ENCODE measurements around the gene STK17A.

STK17A gene

DNA sequence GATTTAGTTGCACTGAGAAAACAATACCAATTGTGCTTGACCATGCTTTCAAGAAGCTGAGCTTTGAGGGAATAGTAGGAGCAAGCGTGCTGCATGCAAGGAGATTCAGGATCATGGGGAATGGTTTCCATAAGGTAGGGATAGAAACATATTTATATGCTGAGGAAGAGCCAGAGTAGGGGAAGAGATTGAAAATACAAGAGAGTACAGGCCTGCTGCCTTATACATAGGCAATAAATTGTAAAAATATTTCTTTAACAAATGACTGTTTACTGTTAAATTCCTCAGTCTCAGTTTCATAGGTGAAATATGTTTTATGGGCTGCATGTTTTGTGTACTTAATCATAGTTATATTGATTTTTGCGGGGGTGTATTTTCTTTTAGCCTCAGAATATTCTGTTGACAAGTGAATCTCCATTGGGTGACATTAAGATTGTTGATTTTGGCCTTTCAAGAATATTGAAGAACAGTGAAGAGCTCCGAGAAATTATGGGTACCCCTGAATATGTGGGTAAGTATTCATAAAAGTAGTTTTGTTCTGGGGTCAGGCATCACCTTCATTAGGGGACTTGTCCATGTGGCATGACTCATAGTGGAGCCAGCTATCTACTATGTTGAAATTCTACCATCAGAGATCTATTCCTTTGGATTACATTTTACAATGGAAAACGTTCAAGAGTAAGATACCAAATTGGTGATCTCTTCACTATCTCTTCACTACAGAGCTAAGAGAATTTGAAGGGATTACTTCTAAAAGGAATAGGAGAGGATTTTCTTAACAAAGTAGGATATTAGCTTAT, 36.5 kb downstream of the STK17A start:
- no peak overlapping the region for H4K8ac ChIP-seq (ENCODE audit: low read depth, low read length)
- no peak overlapping the region for H3K4me2 ChIP-seq (ENCODE audit: insufficient read depth, low read length, poor library complexity, severe bottlenecking)
- H3K9me3 ChIP-seq (replicated peaks in 1 of 2; ENCODE audit: control insufficient read depth in 2 of 2, insufficient read depth in 1 of 2, low read depth in 1 of 2, low read length in 2 of 2) = peaks cover 0 to 5% of the 10 kb centered on the region in 2 donors
- no peak for DNase-seq (ENCODE audit: low spot score)
- H3K4ac ChIP-seq (ENCODE audit: low read length) = no peak overlapping the region
- H2BK15ac ChIP-seq (ENCODE audit: low read length) = no peak overlapping the region
- no peaks in the 10 kb centered on the region for H3K27me3 ChIP-seq (ENCODE audit: control insufficient read depth in 3 of 3, insufficient read depth in 3 of 3, low read depth in 1 of 3, low read length in 3 of 3)
- H2AK5ac ChIP-seq (ENCODE audit: low read depth, low read length) = no peak overlapping the region
- no peak overlapping the region for H2AFZ ChIP-seq (ENCODE audit: low read length)
- no peak overlapping the region for H3K27ac ChIP-seq (replicated peaks; ENCODE audit: low read length)
- H3K4me1 ChIP-seq (ENCODE audit: control insufficient read depth in 2 of 2, insufficient read depth in 1 of 2, low read depth in 1 of 2, low read length in 2 of 2) = peaks cover 6 to 9% of the 10 kb centered on the region in 2 donors
- H2BK12ac ChIP-seq (ENCODE audit: low read length) = no peak overlapping the region
- WGBS, 2 donors (ENCODE audit: extremely low coverage in 2 of 2, insufficient read length in 2 of 2, insufficient replicate concordance in 1 of 2) = no CpG with 5 or more reads among the region's 4 CpGs
- H3K79me1 ChIP-seq (ENCODE audit: low read depth, low read length) = no peaks in the 10 kb centered on the region
- H2BK120ac ChIP-seq (ENCODE audit: low read depth, low read length) = no peak overlapping the region
- no peak overlapping the region for H2BK5ac ChIP-seq (ENCODE audit: low read length)
- H3K23ac ChIP-seq (ENCODE audit: low read depth, low read length, poor library complexity) = no peak overlapping the region
- H3K9ac ChIP-seq (ENCODE audit: low read depth, low read length, poor library complexity) = no peak overlapping the region
- H3K4me3 ChIP-seq (ENCODE audit: low read length in 2 of 2) = no peak overlapping the region
- no peak overlapping the region for H4K91ac ChIP-seq (ENCODE audit: low read depth, low read length, poor library complexity)
- H3K36me3 ChIP-seq (replicated peaks in 1 of 2; ENCODE audit: control insufficient read depth in 2 of 2, insufficient read depth in 2 of 2, low read length in 2 of 2) = peaks cover 0 to 67% of the 10 kb centered on the region in 2 donors
- no peak overlapping the region for H3K18ac ChIP-seq (ENCODE audit: low read length)
- H3K14ac ChIP-seq (ENCODE audit: low read length) = no peak overlapping the region

DNA sequence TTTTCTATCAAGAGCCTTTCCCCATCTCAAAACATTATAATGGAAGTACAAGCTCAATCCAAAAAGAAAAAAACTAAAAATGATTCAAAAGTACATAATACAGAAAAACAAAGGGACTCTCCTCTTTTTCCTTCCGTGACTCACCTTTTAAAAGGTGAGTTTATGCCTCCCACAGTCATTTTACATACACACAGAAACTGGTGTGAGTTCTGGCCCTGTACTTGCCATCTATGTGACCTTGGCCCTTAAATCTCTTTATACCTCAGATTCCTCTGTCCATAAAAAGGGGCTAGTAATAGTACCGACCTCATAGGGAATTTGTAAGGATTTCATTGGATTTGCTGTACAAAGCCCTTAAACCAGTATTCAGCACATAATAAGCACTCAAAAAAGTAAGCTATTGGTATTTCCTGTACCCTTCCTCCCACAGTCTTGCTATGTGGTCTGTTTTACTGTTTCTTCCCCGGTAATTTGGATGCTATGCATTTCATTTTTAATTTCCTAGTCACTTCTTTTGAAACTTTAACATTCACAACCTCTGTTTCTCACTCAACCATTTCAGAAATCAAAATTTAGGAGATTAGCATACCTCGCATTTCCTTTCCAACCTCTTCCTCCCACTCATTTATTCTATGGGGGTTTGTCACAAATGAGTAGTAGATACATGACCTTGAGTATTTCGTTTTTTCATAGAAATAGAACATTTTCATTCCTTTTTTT, 39.0 kb downstream of the STK17A start:
- Histone ChIP-seq H3K9me3 (replicated peaks in 1 of 2; ENCODE audit: control insufficient read depth in 2 of 2, insufficient read depth in 1 of 2, low read depth in 1 of 2, low read length in 2 of 2) (peaks cover 0 to 4% of the 10 kb centered on the region in 2 donors), H2BK5ac (ENCODE audit: low read length) (no peak overlapping the region), H3K36me3 (replicated peaks in 1 of 2; ENCODE audit: control insufficient read depth in 2 of 2, insufficient read depth in 2 of 2, low read length in 2 of 2) (peaks cover 3 to 81% of the 10 kb centered on the region in 2 donors), H2BK120ac (ENCODE audit: low read depth, low read length) (no peak overlapping the region), H3K79me1 (ENCODE audit: low read depth, low read length) (no peaks in the 10 kb centered on the region), H4K91ac (ENCODE audit: low read depth, low read length, poor library complexity) (no peak overlapping the region), H3K18ac (ENCODE audit: low read length) (no peak overlapping the region), H2AFZ (ENCODE audit: low read length) (no peak overlapping the region), H3K27me3 (ENCODE audit: control insufficient read depth in 3 of 3, insufficient read depth in 3 of 3, low read depth in 1 of 3, low read length in 3 of 3) (no peaks in the 10 kb centered on the region), H3K14ac (ENCODE audit: low read length) (no peak overlapping the region), H3K4me2 (ENCODE audit: insufficient read depth, low read length, poor library complexity, severe bottlenecking) (no peak overlapping the region), H2BK12ac (ENCODE audit: low read length) (no peak overlapping the region), H3K27ac (replicated peaks; ENCODE audit: low read length) (no peak overlapping the region), H2BK15ac (ENCODE audit: low read length) (no peak overlapping the region), H3K4me1 (ENCODE audit: control insufficient read depth in 2 of 2, insufficient read depth in 1 of 2, low read depth in 1 of 2, low read length in 2 of 2) (peaks cover 6 to 9% of the 10 kb centered on the region in 2 donors), H2AK5ac (ENCODE audit: low read depth, low read length) (no peak overlapping the region), H3K9ac (ENCODE audit: low read depth, low read length, poor library complexity) (no peak overlapping the region), H3K23ac (ENCODE audit: low read depth, low read length, poor library complexity) (no peak overlapping the region), H3K4ac (ENCODE audit: low read length) (no peak overlapping the region), H4K8ac (ENCODE audit: low read depth, low read length) (no peak overlapping the region), H3K4me3 (ENCODE audit: low read length in 2 of 2) (no peak overlapping the region)
- no peak for DNase-seq (ENCODE audit: low spot score)
- no CpG with 5 or more reads among the region's 5 CpGs for WGBS, 2 donors (ENCODE audit: extremely low coverage in 2 of 2, insufficient read length in 2 of 2, insufficient replicate concordance in 1 of 2)

DNA sequence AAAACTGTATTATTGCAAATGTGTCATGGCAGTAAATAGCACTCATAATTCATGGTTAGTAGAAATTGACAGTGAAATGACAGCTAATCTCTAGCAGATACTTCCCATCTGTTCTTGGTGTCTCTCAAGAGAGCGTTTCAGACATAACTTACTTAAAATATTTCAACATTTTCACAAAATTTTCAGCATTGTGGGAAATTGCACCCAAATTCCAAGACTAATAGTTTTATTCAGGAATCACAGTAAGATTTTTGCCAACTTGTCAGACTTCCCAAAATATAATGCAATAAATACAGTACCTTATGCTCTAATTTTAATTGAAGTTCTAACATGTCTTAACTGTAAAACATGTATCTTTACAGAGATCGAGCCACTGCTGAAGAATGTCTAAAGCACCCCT, 41.2 kb downstream of the STK17A start:
- WGBS, 2 donors (ENCODE audit: extremely low coverage in 2 of 2, insufficient read length in 2 of 2, insufficient replicate concordance in 1 of 2) = no CpG with 5 or more reads among the region's 2 CpGs

GRCh38 chr7:43625453-43625852, 42.5 kb downstream of the STK17A start:
- Histone ChIP-seq H3K79me1 (ENCODE audit: low read depth, low read length) (no peaks in the 10 kb centered on the region), H3K4me1 (ENCODE audit: control insufficient read depth in 2 of 2, insufficient read depth in 1 of 2, low read depth in 1 of 2, low read length in 2 of 2) (no peaks in the 10 kb centered on the region), H3K36me3 (replicated peaks in 1 of 2; ENCODE audit: control insufficient read depth in 2 of 2, insufficient read depth in 2 of 2, low read length in 2 of 2) (peaks cover 3 to 92% of the 10 kb centered on the region in 2 donors), H3K9me3 (replicated peaks in 1 of 2; ENCODE audit: control insufficient read depth in 2 of 2, insufficient read depth in 1 of 2, low read depth in 1 of 2, low read length in 2 of 2) (no peaks in the 10 kb centered on the region), H3K9ac (ENCODE audit: low read depth, low read length, poor library complexity) (no peak overlapping the region), H3K23ac (ENCODE audit: low read depth, low read length, poor library complexity) (no peak overlapping the region), H4K91ac (ENCODE audit: low read depth, low read length, poor library complexity) (no peak overlapping the region), H2AK5ac (ENCODE audit: low read depth, low read length) (no peak overlapping the region), H2BK5ac (ENCODE audit: low read length) (no peak overlapping the region), H3K18ac (ENCODE audit: low read length) (no peak overlapping the region), H2BK12ac (ENCODE audit: low read length) (no peak overlapping the region), H3K27ac (replicated peaks; ENCODE audit: low read length) (no peak overlapping the region), H2AFZ (ENCODE audit: low read length) (no peak overlapping the region), H3K27me3 (ENCODE audit: control insufficient read depth in 3 of 3, insufficient read depth in 3 of 3, low read depth in 1 of 3, low read length in 3 of 3) (no peaks in the 10 kb centered on the region), H3K4me2 (ENCODE audit: insufficient read depth, low read length, poor library complexity, severe bottlenecking) (no peak overlapping the region), H3K14ac (ENCODE audit: low read length) (no peak overlapping the region), H2BK15ac (ENCODE audit: low read length) (no peak overlapping the region), H4K8ac (ENCODE audit: low read depth, low read length) (no peak overlapping the region), H3K4ac (ENCODE audit: low read length) (no peak overlapping the region), H2BK120ac (ENCODE audit: low read depth, low read length) (no peak overlapping the region), H3K4me3 (ENCODE audit: low read length in 2 of 2) (no peak overlapping the region)
- no peak for DNase-seq (ENCODE audit: low spot score)

More for the DNA sequence above, 41.2 kb downstream of the STK17A start:
- Histone ChIP-seq H2BK12ac (ENCODE audit: low read length) (no peak overlapping the region), H2BK5ac (ENCODE audit: low read length) (no peak overlapping the region), H3K14ac (ENCODE audit: low read length) (no peak overlapping the region), H3K9ac (ENCODE audit: low read depth, low read length, poor library complexity) (no peak overlapping the region), H2AFZ (ENCODE audit: low read length) (no peak overlapping the region), H3K4me1 (ENCODE audit: control insufficient read depth in 2 of 2, insufficient read depth in 1 of 2, low read depth in 1 of 2, low read length in 2 of 2) (no peaks in the 10 kb centered on the region), H3K4ac (ENCODE audit: low read length) (no peak overlapping the region), H3K36me3 (replicated peaks in 1 of 2; ENCODE audit: control insufficient read depth in 2 of 2, insufficient read depth in 2 of 2, low read length in 2 of 2) (peaks cover 3 to 89% of the 10 kb centered on the region in 2 donors), H4K8ac (ENCODE audit: low read depth, low read length) (no peak overlapping the region), H2BK15ac (ENCODE audit: low read length) (no peak overlapping the region), H2BK120ac (ENCODE audit: low read depth, low read length) (no peak overlapping the region), H3K27me3 (ENCODE audit: control insufficient read depth in 3 of 3, insufficient read depth in 3 of 3, low read depth in 1 of 3, low read length in 3 of 3) (no peaks in the 10 kb centered on the region), H2AK5ac (ENCODE audit: low read depth, low read length) (no peak overlapping the region), H3K23ac (ENCODE audit: low read depth, low read length, poor library complexity) (no peak overlapping the region), H3K79me1 (ENCODE audit: low read depth, low read length) (no peaks in the 10 kb centered on the region), H3K4me3 (ENCODE audit: low read length in 2 of 2) (no peak overlapping the region), H3K4me2 (ENCODE audit: insufficient read depth, low read length, poor library complexity, severe bottlenecking) (no peak overlapping the region), H3K18ac (ENCODE audit: low read length) (no peak overlapping the region), H4K91ac (ENCODE audit: low read depth, low read length, poor library complexity) (no peak overlapping the region), H3K27ac (replicated peaks; ENCODE audit: low read length) (no peak overlapping the region), H3K9me3 (replicated peaks in 1 of 2; ENCODE audit: control insufficient read depth in 2 of 2, insufficient read depth in 1 of 2, low read depth in 1 of 2, low read length in 2 of 2) (peaks cover 0 to 2% of the 10 kb centered on the region in 2 donors)
- DNase-seq (ENCODE audit: low spot score) = no peak
